LoVo (cell line): ENCODE measurements around the gene COPS8.

Experiments used
- DNase-seq: peaks from one replicate; pipeline ENCODE4 v3.0.0-alpha.2; 2016; ENCODE audit warnings: low spot score

The COPS8 gene

GRCh38 chr2:237101118-237101979 is 15.7 kb downstream of the COPS8 start:
- no peak for DNase-seq

GRCh38 chr2:237102428-237102827 is 16.7 kb downstream of the COPS8 start:
- no peak for DNase-seq

GRCh38 chr2:237109421-237109934 is 23.8 kb downstream of the COPS8 start:
- DNase-seq, result no peak

GRCh38 chr2:237113026-237113795 is 27.5 kb downstream of the COPS8 start:
- DNase-seq, result no peak

- DNase-seq, result no peak
Observed at GRCh38 chr2:237115870-237116269, 30.2 kb downstream of the COPS8 start.

- no peak for DNase-seq
Observed at GRCh38 chr2:237116431-237116830, 30.7 kb downstream of the COPS8 start.

- DNase-seq, result no peak
Observed at GRCh38 chr2:237118025-237118424, 32.3 kb downstream of the COPS8 start.

- DNase-seq, result no peak
Observed at GRCh38 chr2:237118561-237119155, 33.0 kb downstream of the COPS8 start.

- DNase-seq, result no peak
Observed at GRCh38 chr2:237120916-237121315, 35.2 kb downstream of the COPS8 start.

- DNase-seq, result no peak
Observed at GRCh38 chr2:237121321-237121720, 35.6 kb downstream of the COPS8 start.

- peak; percentile 47 for DNase-seq
Observed at GRCh38 chr2:237122214-237122666, 36.6 kb downstream of the COPS8 start.

- no peak for DNase-seq
Observed at GRCh38 chr2:237124820-237125219, 39.1 kb downstream of the COPS8 start.

- DNase-seq, result no peak
Observed at GRCh38 chr2:237125967-237126366, 40.3 kb downstream of the COPS8 start.

- no peak for DNase-seq
Observed at GRCh38 chr2:237126519-237127174, 41.0 kb downstream of the COPS8 start.

- peak; percentile 65 for DNase-seq
Observed at GRCh38 chr2:237128026-237128703, 42.5 kb downstream of the COPS8 start.

- DNase-seq, result no peak
Observed at GRCh38 chr2:237128845-237129592, 43.3 kb downstream of the COPS8 start.

GRCh38 chr2:237129625-237130263 is 44.1 kb downstream of the COPS8 start:
- DNase-seq, result no peak

GRCh38 chr2:237130562-237131421 is 45.1 kb downstream of the COPS8 start:
- DNase-seq, result no peak
